ENCODE results near the gene FGF22. TPM values are rescaled to one million over a fixed set of nuclear protein-coding genes. Genes with fewer than 3 reads are reported as not detected.

The FGF22 gene
- total and polyA plus RNA-seq, 2 of the 13 experiments (the other 11 are each of a cell fraction or from before 2014, with no cell fraction given): 0.24 TPM; not detected in 1

DNA sequence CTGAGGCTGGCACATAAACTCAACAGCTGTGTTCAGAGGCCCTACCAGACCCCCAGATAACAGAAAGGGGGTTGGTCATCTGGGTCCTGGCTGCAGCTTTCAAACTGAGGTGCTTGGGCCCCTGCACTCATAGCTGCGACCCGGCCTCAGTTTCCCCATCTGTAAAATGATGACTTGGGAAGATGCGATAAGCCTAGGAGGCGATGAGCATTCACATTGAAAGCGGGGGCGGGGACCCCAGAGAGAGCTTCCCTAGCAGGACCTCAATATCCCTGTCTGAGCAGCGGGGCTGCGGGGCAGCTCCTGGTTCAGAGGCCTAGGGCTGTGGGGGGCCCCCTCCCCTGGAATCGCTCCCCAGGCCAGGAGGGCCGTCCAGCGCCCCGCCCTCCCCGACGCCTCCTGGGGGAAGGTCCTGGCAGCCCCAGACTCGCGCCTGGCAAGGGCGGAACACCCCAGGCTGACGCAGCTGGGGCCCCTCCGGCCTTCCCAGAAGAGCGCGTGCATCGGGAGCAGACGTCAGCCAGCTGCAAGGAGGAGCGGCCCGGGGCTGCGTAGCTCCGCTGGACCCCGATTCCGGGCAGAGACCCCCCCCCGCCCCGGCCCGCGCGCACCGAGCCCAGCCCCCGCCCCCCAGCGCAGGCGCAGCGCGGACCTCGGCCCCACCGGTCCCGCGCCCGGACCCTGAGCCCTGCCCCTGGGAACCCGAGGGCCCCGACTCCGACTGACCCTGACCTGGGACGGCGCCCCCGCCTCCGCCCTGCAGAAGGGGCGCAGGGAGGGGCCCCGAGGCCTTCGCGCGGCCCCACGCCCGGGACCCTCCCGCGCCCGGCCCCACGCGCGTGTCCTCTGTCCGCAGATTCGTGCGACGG, 40.0 kb downstream of the FGF22 start (continued):
- TF ChIP-seq ZNF142 (CRISPR knock-in tag; IDR thresholded peaks at IDR 0.05) (no peak; the same call in none of the 2 replicates), ZFP36 (IDR thresholded peaks at IDR 0.05; ENCODE audit: borderline replicate concordance, low read depth, low read length, partially characterized antibody) (no peak), JDP2 (CRISPR knock-in tag; IDR thresholded peaks at IDR 0.05; ENCODE audit: borderline replicate concordance) (no peak), SYNCRIP (IDR thresholded peaks at IDR 0.05; ENCODE audit: insufficient read depth, low read depth, low read length) (no peak), ZNF20 (CRISPR knock-in tag; IDR thresholded peaks at IDR 0.05) (no peak), HMGXB3 (CRISPR knock-in tag; IDR thresholded peaks at IDR 0.05; ENCODE audit: borderline replicate concordance) (no peak), ZSCAN25 (CRISPR knock-in tag; IDR thresholded peaks at IDR 0.05) (peak; percentile 87), CCAR2 (optimal IDR thresholded peaks at IDR 0.05; ENCODE audit: low read depth, low read length) (no peak), NRL (CRISPR knock-in tag; IDR thresholded peaks at IDR 0.05; ENCODE audit: borderline replicate concordance) (no peak), ZNF446 (CRISPR knock-in tag; IDR thresholded peaks at IDR 0.05) (no peak), YY1 (IDR thresholded peaks at IDR 0.05; ENCODE audit: insufficient read depth, insufficient replicate concordance, low read depth, low read length) (no peak)
- TF ChIP-seq, protein P1, sequence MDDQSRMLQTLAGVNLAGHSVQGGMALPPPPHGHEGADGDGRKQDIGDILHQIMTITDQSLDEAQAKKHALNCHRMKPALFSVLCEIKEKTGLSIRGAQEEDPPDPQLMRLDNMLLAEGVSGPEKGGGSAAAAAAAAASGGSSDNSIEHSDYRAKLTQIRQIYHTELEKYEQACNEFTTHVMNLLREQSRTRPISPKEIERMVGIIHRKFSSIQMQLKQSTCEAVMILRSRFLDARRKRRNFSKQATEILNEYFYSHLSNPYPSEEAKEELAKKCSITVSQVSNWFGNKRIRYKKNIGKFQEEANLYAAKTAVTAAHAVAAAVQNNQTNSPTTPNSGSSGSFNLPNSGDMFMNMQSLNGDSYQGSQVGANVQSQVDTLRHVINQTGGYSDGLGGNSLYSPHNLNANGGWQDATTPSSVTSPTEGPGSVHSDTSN (CRISPR knock-in tag; IDR thresholded peaks at IDR 0.05; ENCODE audit: borderline replicate concordance): no peak
- TF ChIP-seq, protein P2, sequence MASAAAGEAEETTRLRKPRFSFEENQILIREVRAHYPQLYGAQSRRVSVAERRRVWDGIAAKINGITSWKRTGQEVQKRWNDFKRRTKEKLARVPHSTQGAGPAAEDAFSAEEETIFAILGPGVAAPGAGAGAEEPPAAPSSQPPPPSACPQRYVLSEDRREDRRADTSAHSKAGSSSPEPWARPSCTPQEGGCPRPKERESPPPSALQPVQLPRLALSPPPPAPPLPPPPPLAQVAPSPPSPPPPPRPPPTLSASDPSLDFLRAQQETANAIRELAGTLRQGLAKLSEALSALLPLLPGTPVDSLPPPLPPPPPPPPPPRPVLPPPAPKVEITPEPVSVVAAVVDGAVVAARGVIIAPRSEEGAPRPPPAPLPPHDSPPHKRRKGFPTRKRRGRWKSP (CRISPR knock-in tag; IDR thresholded peaks at IDR 0.05): 0 out of 2 replicates have a peak, but pooled peaks have one; percentile 38
